Measurements from ENCODE around the gene POMP. TPM values are rescaled to one million over a fixed set of nuclear protein-coding genes. Genes with fewer than 3 reads are reported as not detected.

POMP gene
- total RNA-seq = 95.2 and 113 TPM in 2 replicates

DNA sequence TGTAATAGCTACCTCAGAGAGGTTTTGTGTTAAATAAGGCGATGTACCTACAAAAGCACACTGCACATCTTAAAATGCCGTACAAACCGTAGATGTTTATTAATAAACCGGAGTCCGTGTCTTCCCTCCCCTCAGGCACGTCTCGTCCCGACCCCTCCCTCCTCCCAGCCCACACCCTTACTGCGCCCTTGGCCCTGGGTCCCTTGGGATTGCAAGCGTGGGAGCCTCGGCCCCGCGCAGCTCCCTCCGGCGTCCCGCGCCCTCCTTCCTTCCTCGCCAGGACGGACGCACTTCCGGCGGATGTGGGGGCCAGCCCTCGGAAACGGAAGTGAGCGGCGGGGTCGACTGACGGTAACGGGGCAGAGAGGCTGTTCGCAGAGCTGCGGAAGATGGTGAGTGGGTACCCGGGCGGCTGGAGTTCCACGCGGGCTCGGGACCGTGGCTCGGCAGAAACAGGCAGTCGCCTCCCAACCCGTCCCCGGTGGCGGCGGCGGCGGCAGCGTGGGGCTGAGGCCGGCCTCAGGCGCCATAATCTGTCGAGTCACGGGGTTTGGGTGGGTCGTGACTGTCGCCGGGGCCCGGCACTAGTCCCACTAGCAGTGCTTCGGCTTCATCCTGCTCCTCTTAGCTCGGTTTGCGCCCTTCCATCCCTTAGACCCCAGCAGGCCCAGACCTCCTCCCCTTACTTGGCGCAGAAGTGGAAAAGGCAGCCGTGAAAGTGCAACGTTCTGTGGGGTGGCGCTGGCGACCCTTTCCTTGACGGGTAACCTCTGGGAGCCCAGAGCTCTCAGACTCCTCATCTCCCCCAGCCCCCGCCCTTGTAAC, at the start of gene POMP:
TSS of gene POMP (plus strand) at position 335 of the 825 bp plus-strand sequence. CDS start at position 390, 55 bp downstream.
- peak; percentile 88 for DNase-seq (ENCODE audit: low read depth, low spot score)

DNA sequence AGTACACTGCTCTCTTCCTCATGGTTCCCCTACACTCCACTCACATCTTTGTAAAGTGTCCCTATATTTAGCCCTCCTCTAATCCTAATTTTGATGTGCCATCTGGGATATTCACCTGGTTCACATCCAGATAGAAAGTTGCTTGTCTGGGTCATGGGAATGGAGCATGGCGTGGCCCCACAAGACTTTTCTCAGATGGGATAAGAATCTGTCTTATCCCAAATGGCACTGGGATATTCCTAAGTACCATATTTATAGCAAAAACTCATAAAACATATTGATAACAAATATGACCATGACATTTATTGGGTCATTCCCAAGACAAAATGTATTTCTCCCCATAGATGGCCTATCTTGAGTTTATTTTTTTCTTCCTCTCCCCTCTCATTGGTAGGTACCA, 49.5 kb upstream of the POMP start:
- DNase-seq (ENCODE audit: low read depth, low spot score) = no peak

- no peak for DNase-seq (ENCODE audit: low read depth, low spot score)
These were observed 49.0 kb upstream of the POMP start for GRCh38 chr13:28609926-28610325.

DNA sequence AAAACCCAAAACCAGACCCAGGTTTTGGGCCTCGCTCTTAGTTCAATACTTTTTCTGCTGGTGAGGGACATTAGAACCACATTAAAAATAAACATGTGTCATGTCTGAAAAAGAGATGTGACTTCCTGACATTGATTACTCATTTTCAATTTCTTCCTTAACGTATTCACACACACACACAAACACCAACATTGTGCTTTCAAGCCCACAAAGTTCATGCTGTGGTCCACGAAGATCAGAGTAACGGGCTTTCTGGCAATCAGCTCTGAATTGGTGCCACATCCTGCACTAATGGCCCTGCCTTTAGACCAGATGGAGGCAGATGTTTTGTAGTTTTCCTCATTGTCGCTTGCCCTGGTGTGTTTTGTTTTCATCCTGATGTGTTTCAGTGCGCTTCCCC, 47.9 kb upstream of the POMP start:
- no peak for DNase-seq (ENCODE audit: low read depth, low spot score)

DNA sequence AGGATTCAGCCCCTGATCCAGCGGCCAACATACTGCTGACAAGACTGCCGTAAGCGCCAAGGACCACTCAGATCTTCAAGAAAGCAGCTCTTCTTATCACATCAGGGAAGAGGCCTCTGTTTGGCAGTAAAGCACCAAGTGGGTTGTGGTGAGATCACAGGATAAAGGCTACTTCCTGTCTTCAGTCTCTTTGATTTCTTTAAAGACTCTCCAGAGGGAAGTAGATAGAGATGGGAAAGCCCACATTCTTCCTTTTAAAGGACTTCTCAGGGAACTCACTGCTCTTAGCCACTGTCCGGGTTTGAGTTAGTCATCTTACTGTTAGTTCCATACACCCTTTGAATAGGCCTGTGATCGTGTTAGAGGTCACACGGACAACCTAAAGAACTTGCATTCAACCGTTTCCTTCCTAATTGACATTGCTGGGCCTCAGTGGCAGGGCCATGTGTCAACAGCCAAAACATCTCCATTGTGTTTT, 47.2 kb upstream of the POMP start:
- DNase-seq (ENCODE audit: low read depth, low spot score) = no peak

DNA sequence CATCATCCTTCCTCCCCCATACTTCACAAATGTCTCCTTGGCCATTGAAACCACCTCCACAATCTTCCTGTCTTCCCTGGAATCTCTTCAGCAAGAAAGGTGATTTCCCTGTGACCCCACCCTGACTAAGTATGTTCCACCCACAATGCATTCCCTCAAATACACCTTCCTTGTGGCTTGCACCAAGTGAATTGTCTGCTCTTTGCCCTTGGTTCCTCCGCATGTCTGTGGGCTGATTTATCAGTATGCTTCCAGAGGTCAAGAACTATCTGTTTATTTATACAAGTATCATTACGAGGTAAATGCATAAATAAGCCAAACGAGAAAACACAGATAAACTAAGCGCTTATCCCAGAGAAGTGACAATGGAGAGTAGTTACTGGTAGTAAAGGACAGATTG, 45.4 kb upstream of the POMP start:
- DNase-seq (ENCODE audit: low read depth, low spot score) = no peak

DNA sequence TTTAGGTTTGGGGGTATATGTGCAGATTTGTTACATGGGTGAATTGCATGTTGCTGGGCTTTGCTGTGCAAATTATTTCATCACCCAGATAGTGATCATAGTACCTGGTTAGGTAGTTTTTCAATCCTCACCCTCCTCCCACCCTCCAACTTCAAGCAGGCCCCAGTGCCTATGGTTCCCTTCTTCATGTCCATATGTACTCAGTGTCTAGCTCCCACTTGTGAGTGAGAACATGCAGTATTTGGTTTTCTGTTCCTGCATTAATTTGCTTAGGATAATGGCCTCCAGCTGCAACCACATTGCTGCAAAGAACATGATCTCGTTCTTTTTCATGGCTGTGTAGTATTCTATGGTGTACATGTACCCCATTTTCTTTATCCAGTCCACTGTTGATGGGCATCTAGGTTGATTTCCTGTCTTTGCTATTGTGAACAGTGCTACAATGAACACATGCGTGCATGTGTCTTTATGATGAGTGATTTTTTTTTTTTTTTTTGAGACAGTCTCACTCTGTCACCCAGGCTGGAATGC, 42.9 kb upstream of the POMP start:
- DNase-seq (ENCODE audit: low read depth, low spot score) = no peak

- DNase-seq (ENCODE audit: low read depth, low spot score) = no peak
These were observed 40.5 kb upstream of the POMP start for GRCh38 chr13:28618230-28618994.

DNA sequence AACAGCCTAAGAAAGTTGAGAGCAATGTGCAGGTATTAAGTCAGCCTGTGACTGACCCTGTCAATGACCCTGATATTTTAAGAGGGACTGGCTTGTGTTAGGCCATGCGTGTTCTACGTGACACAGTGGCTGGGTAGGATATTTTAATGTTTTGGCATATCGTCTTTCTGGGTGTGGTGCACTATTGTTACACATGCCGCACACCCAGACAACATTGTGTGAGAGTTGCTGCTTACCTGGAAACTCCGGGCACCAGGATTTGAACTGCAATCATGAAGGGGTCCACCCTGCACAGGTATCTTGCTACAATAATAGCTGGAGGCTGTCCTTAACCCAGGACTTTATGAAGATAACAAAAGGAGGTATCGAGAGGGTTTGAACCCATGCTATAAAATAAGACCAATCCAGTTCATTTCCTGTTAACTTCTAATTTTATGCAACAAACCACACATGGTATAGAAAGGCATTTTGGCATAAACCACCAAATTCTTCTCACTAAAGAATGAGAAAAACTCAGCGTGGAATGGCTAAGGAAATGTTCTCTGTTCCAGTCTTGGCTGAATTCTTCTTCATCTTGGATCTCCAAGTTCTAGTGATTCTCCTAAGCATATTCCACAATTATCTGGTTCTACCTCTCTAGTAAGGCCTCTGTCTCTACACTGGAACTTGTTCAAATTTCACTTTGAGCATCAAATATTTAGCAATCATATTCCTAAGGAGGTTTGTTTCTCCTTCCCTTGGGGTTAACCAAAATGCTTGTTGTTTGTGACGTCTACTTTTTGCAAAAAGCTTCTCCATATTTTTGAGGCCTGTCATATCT, 38.7 kb upstream of the POMP start:
- DNase-seq (ENCODE audit: low read depth, low spot score) = no peak

GRCh38 chr13:28621449-28621848, 37.5 kb upstream of the POMP start:
- no peak for DNase-seq (ENCODE audit: low read depth, low spot score)

GRCh38 chr13:28622286-28622685, 36.6 kb upstream of the POMP start:
- no peak for DNase-seq (ENCODE audit: low read depth, low spot score)

GRCh38 chr13:28623782-28624706, 34.9 kb upstream of the POMP start:
- no peak for DNase-seq (ENCODE audit: low read depth, low spot score)

GRCh38 chr13:28624707-28625432, 34.1 kb upstream of the POMP start:
- DNase-seq (ENCODE audit: low read depth, low spot score) = no peak

DNA sequence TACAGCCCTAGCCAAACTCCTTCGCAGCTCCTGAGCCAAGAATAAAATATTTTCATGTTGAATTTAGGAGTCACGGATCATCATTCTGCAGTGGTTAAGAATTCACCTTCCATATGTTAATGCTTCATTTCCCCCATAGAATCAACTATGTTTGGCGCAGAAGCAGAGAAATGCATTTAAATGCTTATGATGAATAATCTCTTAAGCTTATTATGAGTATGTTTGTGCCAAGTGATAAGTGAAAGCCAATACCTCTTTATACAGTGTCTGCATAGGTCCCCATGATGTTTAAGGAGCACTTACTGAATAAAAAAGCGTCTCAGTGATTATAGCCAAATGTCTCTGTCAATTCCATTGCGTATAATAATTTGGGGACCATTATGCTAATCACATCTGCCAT, 32.7 kb upstream of the POMP start:
- DNase-seq (ENCODE audit: low read depth, low spot score) = no peak

GRCh38 chr13:28628241-28628640, 30.7 kb upstream of the POMP start:
- no peak for DNase-seq (ENCODE audit: low read depth, low spot score)

GRCh38 chr13:28630869-28631268, 28.1 kb upstream of the POMP start:
- DNase-seq (ENCODE audit: low read depth, low spot score) = no peak

DNA sequence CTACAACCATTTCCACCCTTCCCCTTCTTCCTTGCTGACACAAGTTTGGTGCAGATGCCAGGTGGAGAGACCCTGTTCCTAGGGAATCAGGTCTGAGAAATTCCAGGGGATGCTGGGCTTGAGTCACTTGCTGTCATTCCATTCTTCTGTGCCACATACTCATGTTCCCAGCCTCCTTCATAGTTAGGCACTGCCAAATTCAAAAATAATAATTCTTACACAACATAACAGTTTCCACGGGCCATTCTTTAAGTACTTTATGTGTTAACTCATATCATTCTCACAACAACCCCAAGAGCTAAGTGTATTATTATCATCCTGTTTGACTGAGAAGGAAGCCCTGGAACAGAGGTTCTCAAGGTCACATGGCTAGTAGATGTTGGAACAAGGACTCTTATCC, 27.1 kb upstream of the POMP start:
- DNase-seq (ENCODE audit: low read depth, low spot score) = no peak

GRCh38 chr13:28636069-28636468, 22.9 kb upstream of the POMP start:
- no peak for DNase-seq (ENCODE audit: low read depth, low spot score)

GRCh38 chr13:28636677-28637317, 22.1 kb upstream of the POMP start:
- DNase-seq (ENCODE audit: low read depth, low spot score) = peak; percentile 54

All from pulmonary artery endothelial cell (primary cell).